Stimulated activated naive B cell treated with anti-CD40 and anti-IgM and Interleukin-4, amounts not matched to agents 10 μg/mL and 1 μg/mL and 100 μg/mL, for 72 hours (primary cell): ENCODE measurements around the gene XDH.

Experiments used
- ATAC-seq, 2 donors: fragments of 150-1000 bp; cut with Tn5 transposase; replicated peaks; 2 replicates each; pipeline ENCODE4 v1.10.0; 2021; ENCODE audit warnings: moderate library complexity in 1 of 2
- DNase-seq: peaks from one replicate; pipeline ENCODE4 v3.0.0; 2021
- H3K27ac Mint-ChIP-seq: one replicate; pipeline ENCODE4 v1.8.0; 2022; ENCODE audit warnings: mild to moderate bottlenecking, mixed read lengths
- H3K27me3 Mint-ChIP-seq, 2 donors: one replicate each; pipeline ENCODE4 v1.8.0; 2022; ENCODE audit warnings: mixed read lengths in 2 of 2
- H3K36me3 Mint-ChIP-seq, 2 donors: one replicate each; pipeline ENCODE4 v1.8.0; 2022; ENCODE audit warnings: mixed read lengths in 2 of 2, mild to moderate bottlenecking in 1 of 2
- H3K4me1 Mint-ChIP-seq, 2 donors: one replicate each; pipeline ENCODE4 v1.8.0; 2022; ENCODE audit warnings: mixed read lengths in 2 of 2, mild to moderate bottlenecking in 1 of 2
- H3K4me3 Mint-ChIP-seq, 2 donors: one replicate each; pipeline ENCODE4 v1.8.0; 2022; ENCODE audit warnings: mild to moderate bottlenecking in 2 of 2, mixed read lengths in 2 of 2, moderate library complexity in 1 of 2
- H3K9me3 Mint-ChIP-seq, 2 donors: one replicate each; pipeline ENCODE4 v1.8.0; 2022; ENCODE audit warnings: mixed read lengths in 2 of 2, mild to moderate bottlenecking in 1 of 2

XDH gene

DNA sequence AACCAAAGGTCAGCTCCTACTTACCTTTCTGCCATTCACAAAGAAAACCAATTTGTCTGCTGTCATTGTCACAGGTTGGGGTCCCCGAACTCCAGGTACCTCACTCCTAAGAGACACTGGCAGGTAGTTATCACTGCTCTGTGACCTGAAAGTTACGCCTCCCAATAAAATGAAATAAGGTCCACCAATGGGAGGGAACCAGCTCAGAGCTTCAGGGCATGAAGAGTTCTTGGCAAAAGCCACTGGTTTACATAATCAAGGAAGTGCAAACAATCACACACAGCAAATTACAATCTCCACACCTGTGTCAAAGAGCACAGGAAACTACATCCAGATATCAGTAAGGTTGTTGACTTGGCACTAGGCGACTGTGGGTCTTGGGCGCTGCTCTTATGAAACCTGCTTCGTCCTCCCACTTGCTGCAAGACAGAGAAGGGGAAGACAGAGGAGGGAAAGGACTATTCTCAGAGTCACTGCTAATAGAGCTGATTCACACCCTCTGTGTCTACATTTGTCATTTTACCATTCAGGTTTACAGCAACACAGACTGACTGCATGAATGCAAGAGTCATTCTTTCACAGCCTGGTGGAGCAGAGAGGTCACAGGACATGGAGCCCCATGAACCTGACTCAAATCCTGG lies at the start of gene XDH:
TSS of gene XDH (minus strand) at position 142 of the 641 bp plus-strand sequence. CDS start at position 66, 76 bp downstream.
- Mint-ChIP-seq H3K27me3 (peaks cover 5 to 11% of the 10 kb centered on the region in 2 donors), H3K4me3 (no peak within 1 kb of the TSS), H3K27ac (no peak within 1 kb of the TSS), H3K4me1 (peaks cover 0 to 4% of the 10 kb centered on the region in 2 donors), H3K9me3 (peaks cover 6 to 19% of the 10 kb centered on the region in 2 donors), H3K36me3 (no peaks in the 10 kb centered on the region)
- DNase-seq (no peak), ATAC-seq (no peak)

DNA sequence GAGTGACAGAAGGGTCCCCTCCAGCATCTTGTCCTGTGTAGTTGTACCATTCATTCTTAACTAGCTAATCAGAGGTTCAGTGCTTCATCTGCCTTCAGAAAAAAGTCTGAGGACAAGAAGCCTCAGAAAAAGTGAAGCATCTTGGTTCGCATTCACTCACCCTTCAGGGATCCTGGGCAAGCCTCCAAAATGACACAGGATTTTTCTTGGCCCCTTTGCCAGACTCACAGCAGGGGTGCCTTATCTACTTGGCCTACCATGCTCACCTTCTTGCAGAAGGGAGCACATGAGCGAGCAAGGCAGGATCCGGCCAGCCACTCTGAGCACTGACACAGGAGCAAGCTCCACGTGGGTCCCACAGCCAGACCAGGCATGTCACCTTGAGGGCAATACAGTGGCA lies 43.1 kb upstream of the XDH start:
- no peak for DNase-seq
- no peak overlapping the region for H3K4me3 Mint-ChIP-seq
- peaks cover 2 to 5% of the 10 kb centered on the region in 2 donors for H3K36me3 Mint-ChIP-seq
- no peak overlapping the region for H3K27ac Mint-ChIP-seq
- peaks cover 28 to 31% of the 10 kb centered on the region in 2 donors for H3K9me3 Mint-ChIP-seq
- H3K4me1 Mint-ChIP-seq, result no peaks in the 10 kb centered on the region
- peaks cover 13 to 17% of the 10 kb centered on the region in 2 donors for H3K27me3 Mint-ChIP-seq
- ATAC-seq, result no peak

DNA sequence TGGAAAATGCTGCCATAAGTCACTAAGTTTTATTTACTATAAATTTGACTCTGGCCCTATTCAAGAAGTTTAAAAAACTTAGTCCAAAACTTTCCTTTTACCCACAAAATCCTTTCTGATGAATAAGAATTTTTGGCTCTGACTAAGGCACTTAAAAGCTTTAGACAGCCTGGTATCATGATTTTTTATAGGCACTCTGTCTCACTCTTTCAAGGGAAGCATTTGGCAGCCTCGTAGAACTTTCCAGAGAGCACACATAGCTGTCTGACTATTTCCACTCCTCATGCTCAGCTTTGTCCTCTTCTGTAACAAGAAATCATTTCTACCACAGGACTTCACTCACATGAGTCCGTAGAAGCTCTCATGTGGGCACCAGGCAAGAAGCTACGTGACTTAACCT lies 32.3 kb upstream of the XDH start:
- ATAC-seq (no peak), DNase-seq (no peak)
- Mint-ChIP-seq H3K27me3 (peaks cover 11 to 18% of the 10 kb centered on the region in 2 donors), H3K4me1 (no peaks in the 10 kb centered on the region), H3K36me3 (peaks cover 2 to 15% of the 10 kb centered on the region in 2 donors), H3K4me3 (no peak overlapping the region), H3K27ac (no peak overlapping the region), H3K9me3 (peaks cover 33 to 34% of the 10 kb centered on the region in 2 donors)

DNA sequence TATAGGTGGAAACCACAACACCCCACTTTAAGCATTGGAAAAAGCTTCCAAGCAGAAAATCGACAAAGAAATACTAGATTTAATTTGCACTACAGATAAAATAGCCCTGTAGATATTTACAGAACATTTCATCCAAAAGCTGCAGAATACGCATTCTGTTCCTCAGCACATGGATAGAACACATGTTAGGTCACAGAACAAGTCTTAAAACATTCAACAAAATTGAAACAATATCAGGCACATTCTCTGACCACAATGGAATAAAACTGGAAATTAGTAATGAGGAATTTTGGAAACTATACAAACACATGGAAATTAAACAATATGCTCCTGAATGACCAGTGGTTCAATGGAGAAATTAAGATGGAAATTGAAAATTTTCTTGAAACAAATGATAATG lies 27.8 kb upstream of the XDH start:
- Mint-ChIP-seq H3K4me1 (no peaks in the 10 kb centered on the region), H3K36me3 (no peaks in the 10 kb centered on the region), H3K9me3 (peaks cover 9 to 13% of the 10 kb centered on the region in 2 donors), H3K27ac (no peak overlapping the region), H3K27me3 (peaks cover 5 to 7% of the 10 kb centered on the region in 2 donors), H3K4me3 (no peak overlapping the region)
- ATAC-seq, result no peak
- no peak for DNase-seq

DNA sequence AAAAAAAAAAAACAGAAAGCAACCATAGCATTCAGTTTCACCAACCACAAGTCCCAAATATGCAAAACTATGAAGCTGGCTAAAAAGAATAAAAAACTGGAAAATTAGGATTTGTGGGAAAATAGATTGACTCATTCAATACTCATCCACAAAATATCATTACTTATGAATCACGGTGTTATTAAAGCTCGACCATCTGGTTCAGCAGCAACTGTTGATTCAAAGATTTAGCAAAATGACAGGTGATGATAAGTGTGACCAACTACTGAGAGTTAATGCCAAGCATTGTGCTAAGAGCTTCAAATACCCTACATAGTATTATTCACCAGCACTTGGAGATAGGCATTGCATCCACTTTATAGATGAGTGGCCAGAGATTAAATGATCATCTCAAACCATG lies 26.2 kb upstream of the XDH start:
- no peak overlapping the region for H3K27ac Mint-ChIP-seq

GRCh38 chr2:31434911-31435310 lies 20.4 kb upstream of the XDH start:
- Mint-ChIP-seq H3K27me3 (peaks cover 0 to under 1% of the 10 kb centered on the region in 2 donors), H3K4me1 (peaks cover 0 to under 1% of the 10 kb centered on the region in 2 donors), H3K9me3 (no peaks in the 10 kb centered on the region), H3K27ac (no peak overlapping the region), H3K4me3 (no peak overlapping the region), H3K36me3 (no peaks in the 10 kb centered on the region)
- DNase-seq (no peak), ATAC-seq (no peak)

More for the DNA sequence above, 26.2 kb upstream of the XDH start:
- Mint-ChIP-seq H3K36me3 (no peaks in the 10 kb centered on the region), H3K4me1 (no peaks in the 10 kb centered on the region), H3K27me3 (peaks cover 5 to 7% of the 10 kb centered on the region in 2 donors), H3K9me3 (peaks cover 9 to 13% of the 10 kb centered on the region in 2 donors), H3K4me3 (no peak overlapping the region)
- DNase-seq, result no peak
- ATAC-seq, result no peak

- peaks cover 0 to 2% of the 10 kb centered on the region in 2 donors for H3K4me1 Mint-ChIP-seq
- H3K36me3 Mint-ChIP-seq, result no peaks in the 10 kb centered on the region
- H3K9me3 Mint-ChIP-seq, result peaks cover 0 to 2% of the 10 kb centered on the region in 2 donors
- H3K27ac Mint-ChIP-seq, result no peak overlapping the region
- peaks cover 7 to 12% of the 10 kb centered on the region in 2 donors for H3K27me3 Mint-ChIP-seq
- DNase-seq, result no peak
- no peak for ATAC-seq
- no peak overlapping the region for H3K4me3 Mint-ChIP-seq
These were observed 19.0 kb upstream of the XDH start for GRCh38 chr2:31433541-31433940.

DNA sequence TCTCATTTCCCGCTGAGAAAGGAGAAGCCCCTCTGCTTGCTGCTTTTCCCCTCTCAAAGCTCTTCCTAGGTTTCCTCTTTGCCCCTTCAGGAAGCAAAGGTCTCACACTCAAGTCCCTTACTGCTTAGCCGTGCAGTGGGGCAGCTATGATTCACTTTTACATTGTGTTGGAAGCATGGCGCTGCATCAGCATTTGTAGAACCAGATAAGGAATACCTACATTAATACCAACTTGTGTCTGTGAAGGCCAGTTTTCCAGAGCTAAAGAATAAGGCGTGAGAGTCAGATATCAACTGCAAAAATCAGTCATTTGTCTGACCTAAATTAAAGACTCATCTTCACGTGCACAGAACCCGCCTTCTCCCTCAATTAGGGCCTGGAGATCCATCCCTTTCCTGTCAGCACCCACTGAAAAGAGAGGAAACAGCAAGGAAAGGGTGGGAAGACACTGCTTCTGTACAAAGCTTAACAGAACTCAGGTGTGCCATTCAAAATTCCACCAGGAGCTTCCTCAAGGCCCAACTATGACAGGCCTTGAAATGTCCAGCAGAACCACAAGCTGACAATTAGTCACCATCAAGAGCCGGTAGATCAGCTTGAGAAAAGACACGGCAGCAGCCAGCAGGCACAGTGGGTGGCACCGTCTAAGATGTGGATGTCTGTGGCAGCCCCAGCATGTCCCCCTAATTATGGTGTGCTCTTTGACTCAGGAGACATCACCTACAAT lies 16.1 kb upstream of the XDH start:
- Mint-ChIP-seq H3K36me3 (no peaks in the 10 kb centered on the region), H3K9me3 (peaks cover 0 to 2% of the 10 kb centered on the region in 2 donors), H3K27me3 (peaks cover 11 to 24% of the 10 kb centered on the region in 2 donors), H3K4me1 (peaks cover 0 to 2% of the 10 kb centered on the region in 2 donors), H3K4me3 (no peak overlapping the region), H3K27ac (no peak overlapping the region)
- DNase-seq, result no peak
- no peak for ATAC-seq

DNA sequence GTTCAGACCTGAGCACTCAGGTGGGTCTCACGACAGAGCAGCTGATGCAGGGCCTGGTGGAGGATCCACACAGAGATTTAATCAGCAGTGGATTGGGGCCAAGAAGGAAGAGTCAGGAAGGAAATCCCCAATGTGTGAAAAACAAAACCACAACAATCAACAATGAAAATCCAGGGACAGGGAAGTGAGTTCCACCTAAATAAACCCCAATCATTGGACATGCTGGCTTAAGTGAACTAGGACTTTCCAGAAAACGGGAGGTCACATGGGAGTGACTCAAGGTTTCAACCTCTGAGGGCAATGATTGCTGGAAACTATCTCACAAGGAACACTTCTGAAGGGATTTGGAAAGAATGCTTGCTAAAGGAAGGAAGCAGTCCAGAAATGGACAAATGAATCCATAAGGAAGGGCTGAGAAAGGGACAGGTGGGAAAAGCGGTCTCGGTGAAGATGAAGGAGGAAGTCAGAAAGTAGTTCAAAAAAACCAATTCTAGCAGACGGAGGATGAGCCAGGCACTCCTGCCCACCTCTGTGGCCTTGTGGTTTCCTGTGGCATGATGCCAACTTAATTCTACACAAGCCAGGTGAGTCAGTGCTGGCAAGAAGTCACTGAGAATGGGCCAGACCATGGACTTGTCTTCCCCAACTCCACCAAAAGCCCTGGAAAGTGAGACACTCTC lies 15.4 kb upstream of the XDH start:
- Mint-ChIP-seq H3K27ac (no peak overlapping the region), H3K4me3 (no peak overlapping the region), H3K27me3 (peaks cover 13 to 26% of the 10 kb centered on the region in 2 donors), H3K36me3 (no peaks in the 10 kb centered on the region), H3K4me1 (peaks cover 0 to 2% of the 10 kb centered on the region in 2 donors), H3K9me3 (peaks cover 0 to 2% of the 10 kb centered on the region in 2 donors)
- ATAC-seq, result peak; percentile 39
- no peak for DNase-seq

- DNase-seq (no peak), ATAC-seq (no peak)
- Mint-ChIP-seq H3K27me3 (peaks cover 16 to 29% of the 10 kb centered on the region in 2 donors), H3K27ac (no peak overlapping the region), H3K9me3 (peaks cover 0 to 2% of the 10 kb centered on the region in 2 donors), H3K36me3 (no peaks in the 10 kb centered on the region), H3K4me1 (peaks cover 0 to 2% of the 10 kb centered on the region in 2 donors), H3K4me3 (no peak overlapping the region)
These were observed 14.5 kb upstream of the XDH start for GRCh38 chr2:31429040-31429439.

DNA sequence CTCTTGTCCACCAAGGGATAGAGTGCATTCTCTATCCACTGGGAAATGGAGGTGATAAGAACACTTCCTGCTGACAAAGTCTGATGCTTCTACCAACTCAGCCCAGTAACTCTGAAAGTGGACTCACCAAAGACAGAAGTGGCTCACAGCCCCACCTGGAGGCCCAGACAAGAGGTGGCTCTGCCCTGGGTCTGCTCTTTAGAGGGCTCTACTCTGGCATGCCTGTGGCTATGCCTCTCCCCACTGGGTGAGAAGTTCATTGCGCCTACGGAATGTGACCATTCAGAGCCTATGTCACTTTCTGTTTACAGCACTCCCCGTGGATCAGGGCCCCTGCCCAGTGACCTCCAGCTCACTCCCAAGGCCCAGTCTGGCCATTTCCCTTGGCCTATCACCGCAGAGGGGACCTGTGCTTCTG lies 13.5 kb upstream of the XDH start:
- peaks cover 0 to 2% of the 10 kb centered on the region in 2 donors for H3K9me3 Mint-ChIP-seq
- H3K36me3 Mint-ChIP-seq, result no peaks in the 10 kb centered on the region
- peaks cover 0 to 2% of the 10 kb centered on the region in 2 donors for H3K4me1 Mint-ChIP-seq
- no peak overlapping the region for H3K4me3 Mint-ChIP-seq
- peaks cover 23 to 32% of the 10 kb centered on the region in 2 donors for H3K27me3 Mint-ChIP-seq
- H3K27ac Mint-ChIP-seq, result no peak overlapping the region
- DNase-seq (no peak), ATAC-seq (no peak)

DNA sequence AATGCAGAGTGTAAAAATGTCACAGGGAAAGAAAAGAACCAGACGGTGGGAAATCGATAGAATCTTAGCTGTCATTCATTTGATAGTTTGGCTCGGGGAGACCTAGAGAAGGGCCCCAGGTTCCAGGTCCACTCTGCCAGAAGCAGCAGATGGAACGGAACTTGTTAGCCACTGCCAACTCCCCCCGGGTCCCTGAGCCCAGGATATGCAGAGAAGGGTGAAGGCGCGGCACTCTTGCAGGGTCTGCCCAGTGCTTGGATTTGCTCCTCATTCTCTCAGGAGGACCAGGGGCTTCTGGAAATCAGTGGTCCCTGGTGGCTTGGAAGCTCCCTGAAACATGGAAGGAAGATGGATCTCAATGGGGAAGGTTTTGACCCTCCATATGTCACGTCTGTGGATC lies 11.6 kb upstream of the XDH start:
- H3K4me1 Mint-ChIP-seq, result peaks cover 0 to 2% of the 10 kb centered on the region in 2 donors
- H3K27me3 Mint-ChIP-seq, result peaks cover 23 to 32% of the 10 kb centered on the region in 2 donors
- DNase-seq (no peak), ATAC-seq (no peak)
- peaks cover 0 to 4% of the 10 kb centered on the region in 2 donors for H3K9me3 Mint-ChIP-seq
- H3K36me3 Mint-ChIP-seq, result no peaks in the 10 kb centered on the region
- no peak overlapping the region for H3K27ac Mint-ChIP-seq
- no peak overlapping the region for H3K4me3 Mint-ChIP-seq

DNA sequence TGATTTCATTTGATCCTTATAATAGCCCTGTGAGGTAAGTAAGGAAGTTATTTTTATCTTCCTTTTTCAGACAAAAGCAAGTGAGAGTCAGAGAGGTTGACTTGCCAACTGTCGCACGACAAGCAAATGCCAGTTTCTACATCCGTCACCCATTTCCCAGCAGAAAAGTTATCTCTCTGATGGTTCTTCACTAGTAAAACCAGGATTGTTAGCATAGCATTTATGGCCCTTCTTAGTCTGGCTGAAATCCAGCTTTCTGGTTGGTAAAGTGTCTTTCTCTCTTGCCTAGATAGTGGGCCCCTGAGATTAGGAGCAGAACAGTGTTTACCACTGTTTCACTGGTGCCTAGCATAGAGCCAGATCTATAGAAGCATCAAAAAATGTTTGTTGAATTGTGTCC lies 7.1 kb upstream of the XDH start:
- no peak overlapping the region for H3K27ac Mint-ChIP-seq
- no peaks in the 10 kb centered on the region for H3K36me3 Mint-ChIP-seq
- H3K27me3 Mint-ChIP-seq, result peaks cover 16% of the 10 kb centered on the region in 2 donors
- DNase-seq (no peak), ATAC-seq (no peak)
- H3K4me3 Mint-ChIP-seq, result no peak overlapping the region
- H3K4me1 Mint-ChIP-seq, result no peaks in the 10 kb centered on the region
- peaks cover 14 to 20% of the 10 kb centered on the region in 2 donors for H3K9me3 Mint-ChIP-seq

DNA sequence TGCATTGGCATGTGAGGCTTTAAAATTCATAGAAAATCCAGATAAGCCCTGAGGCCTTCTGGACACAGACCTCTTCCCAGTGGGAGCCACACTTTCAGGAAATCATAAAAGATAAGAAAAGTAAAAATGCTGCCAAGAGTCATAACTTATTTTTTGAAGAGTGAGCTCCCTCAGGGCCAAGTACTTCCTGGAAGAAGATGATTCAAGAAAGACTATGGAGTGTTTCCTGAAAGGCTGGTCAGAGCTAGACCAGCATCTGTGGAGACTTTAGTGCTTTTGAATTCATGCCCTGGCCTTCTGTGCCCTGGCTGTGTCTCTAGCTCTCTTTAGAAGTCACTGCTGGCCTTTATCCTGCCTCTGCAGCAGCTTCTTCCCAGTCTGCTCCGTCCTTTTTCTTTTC lies 6.4 kb upstream of the XDH start:
- DNase-seq, result no peak

More for the DNA sequence above, 6.4 kb upstream of the XDH start:
- H3K4me1 Mint-ChIP-seq, result no peaks in the 10 kb centered on the region
- ATAC-seq, result no peak
- H3K9me3 Mint-ChIP-seq, result peaks cover 14 to 20% of the 10 kb centered on the region in 2 donors
- H3K27me3 Mint-ChIP-seq, result peaks cover 11 to 16% of the 10 kb centered on the region in 2 donors
- H3K27ac Mint-ChIP-seq, result no peak overlapping the region
- no peak overlapping the region for H3K4me3 Mint-ChIP-seq
- no peaks in the 10 kb centered on the region for H3K36me3 Mint-ChIP-seq
